Suppressor macrophage (primary cell): ENCODE results near the gene ZNRF4.

Experiments
- DNase-seq, 4 experiments: peaks; one replicate each; pipeline ENCODE4 v3.0.0-alpha.2; 2020 to 2022

The ZNRF4 gene

GRCh38 chr19:5443723-5444122 lies 11.5 kb upstream of the ZNRF4 start:
- no peak for DNase-seq

- DNase-seq: no peak
These were observed 10.8 kb upstream of the ZNRF4 start for GRCh38 chr19:5444431-5444830.

DNA sequence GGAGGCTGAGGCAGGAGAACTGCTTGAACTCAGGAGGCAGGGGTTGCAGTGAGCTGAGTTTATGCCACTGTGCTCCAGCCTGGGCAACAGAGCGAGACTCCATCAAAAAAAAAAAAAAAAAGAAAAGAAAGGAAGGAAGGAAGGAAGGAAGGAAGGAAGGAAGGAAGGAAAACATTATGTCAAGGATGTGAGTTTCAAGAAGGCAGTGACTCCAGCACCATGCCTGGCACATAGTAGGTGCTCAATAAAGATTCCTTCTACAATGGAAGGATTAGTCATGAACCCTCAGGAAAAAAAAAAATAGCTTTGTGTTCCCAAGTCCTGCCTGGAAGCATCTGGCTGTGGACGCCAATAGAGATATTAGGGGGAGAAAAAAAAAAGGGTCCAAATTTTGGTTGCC lies 10.1 kb upstream of the ZNRF4 start:
- no peak for DNase-seq

GRCh38 chr19:5445561-5446055 lies 9.6 kb upstream of the ZNRF4 start:
- DNase-seq: no peak

- DNase-seq: no peak
These were observed 7.4 kb upstream of the ZNRF4 start for GRCh38 chr19:5447700-5448311.

DNA sequence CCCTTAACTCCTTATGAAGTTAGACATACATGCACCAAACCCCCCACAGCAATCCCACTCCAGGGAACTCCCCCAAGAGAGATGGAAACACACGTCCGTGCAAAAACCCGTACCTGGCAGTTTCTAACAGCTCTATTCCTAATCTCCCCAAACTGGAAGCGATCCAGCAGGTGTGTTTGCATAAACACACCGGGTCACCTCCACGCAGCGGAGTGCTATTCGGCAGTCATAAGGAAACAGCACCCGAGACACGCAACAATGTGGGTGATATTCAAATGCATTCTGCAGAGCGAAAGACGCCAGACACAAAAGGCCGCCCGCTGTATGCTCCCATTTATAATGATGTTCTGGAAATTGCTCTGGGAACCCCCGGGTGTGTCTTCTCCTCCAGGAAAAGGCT lies 6.8 kb upstream of the ZNRF4 start:
- DNase-seq: no peak

GRCh38 chr19:5450482-5451126 lies 4.6 kb upstream of the ZNRF4 start:
- peak in 2 of 4 experiments; percentile 21 to 27 for DNase-seq

DNA sequence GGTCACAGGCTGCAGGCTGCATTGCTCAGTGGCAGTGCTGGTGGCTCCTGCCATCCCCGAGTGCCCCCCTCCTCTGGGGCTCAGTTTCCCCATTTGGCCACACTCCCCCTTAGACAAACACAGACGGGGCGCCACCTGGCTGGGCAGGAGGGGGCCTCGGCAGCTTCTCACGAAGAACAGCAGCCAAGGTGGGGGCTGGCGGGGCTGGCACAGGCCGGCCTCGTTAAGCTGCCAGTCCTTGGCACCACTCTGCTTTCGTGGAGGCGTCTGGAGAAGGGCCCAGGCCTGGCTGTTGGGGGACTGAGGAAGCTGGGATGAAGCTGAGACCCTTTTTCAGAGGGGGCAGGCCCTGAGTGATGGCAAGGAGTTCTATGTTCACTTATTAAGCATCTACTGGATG lies 3.7 kb upstream of the ZNRF4 start:
- DNase-seq: no peak

DNA sequence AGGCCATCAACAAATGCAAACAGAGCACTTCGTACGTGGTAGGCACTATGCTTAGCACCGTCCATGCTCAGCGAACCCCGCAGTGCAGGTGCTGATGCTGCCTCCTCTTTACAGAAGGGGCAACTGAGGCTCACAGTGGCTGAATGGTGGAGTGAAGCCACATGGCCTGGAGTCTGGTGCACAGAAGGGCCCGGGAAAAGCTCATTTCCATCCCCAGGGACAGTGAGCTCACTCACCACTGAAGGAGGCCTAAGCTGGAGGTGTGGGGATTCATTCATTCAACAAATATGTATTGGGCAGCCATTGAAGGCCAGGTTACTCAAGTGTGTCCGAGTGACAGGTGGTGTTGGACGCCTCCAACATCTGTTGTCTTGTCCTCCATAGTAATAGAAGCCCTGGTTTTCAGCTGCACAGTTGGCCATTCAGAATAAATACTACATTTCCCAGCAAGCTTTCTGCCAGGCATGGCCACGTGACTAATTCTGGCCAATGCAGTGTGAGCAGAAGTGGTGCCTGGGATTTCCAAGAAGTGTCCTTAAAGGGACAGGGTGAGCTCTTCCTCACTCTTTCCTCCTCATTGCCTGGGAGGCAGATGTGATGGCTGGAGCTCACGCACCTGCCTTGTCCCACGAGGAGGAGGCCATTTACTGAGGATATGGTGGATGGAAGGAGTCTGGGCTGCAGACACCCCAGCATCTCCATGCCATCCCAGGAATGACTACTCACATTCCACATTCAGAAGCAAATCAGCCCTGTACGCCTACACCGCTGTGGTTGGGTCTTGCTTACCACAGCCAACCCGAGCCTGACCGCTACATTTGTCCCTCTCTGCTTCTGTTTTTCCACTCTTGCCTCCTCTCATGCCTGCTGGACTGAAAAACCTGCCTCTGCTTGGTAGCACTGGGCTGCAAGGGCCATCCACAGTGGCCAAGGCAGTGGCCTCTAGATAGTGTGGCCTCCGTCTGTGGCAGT lies 2.3 kb upstream of the ZNRF4 start:
- peak in 1 of 4 experiments; percentile 6 for DNase-seq

DNA sequence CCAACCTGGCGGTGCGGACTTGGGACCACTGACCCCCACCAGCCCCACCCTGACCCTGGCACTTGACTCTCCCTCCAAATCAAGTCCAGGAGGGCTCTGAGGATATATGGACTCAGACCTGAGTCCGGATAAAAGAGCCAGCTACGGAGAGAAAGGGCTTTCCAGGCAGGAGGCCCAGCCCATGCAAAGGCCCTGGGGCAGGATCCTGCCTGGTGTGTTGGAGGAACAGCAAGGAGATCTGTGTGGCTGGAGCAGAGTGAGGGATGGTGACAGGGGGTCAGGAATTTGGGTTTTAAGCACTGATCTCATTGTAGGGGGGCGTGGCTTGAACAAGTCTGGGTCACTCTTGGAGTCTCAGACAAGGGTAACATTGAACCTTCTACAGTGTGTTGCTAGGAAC lies 474 bp upstream of the ZNRF4 start:
- DNase-seq: no peak

GRCh38 chr19:5456130-5456840 lies 1.1 kb downstream of the ZNRF4 start:
- DNase-seq: no peak

DNA sequence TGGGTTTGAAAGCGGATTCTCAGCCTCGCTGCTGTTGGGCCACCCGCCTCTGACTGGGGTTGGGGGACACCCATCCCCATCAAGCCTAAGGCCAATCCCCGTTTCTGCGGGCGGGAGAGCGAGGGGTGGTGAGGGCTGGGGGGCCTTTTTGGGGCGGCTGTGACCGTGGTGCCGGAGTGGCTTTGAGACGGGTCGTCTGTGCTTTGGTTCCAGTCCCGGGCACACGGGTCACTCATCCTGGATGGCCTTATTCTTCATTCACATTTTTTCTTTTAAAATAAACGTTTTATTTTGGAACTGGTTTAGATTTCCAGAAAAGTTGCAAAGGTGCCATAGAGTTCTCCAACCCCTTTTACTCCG lies 1.6 kb downstream of the ZNRF4 start:
- no peak for DNase-seq

DNA sequence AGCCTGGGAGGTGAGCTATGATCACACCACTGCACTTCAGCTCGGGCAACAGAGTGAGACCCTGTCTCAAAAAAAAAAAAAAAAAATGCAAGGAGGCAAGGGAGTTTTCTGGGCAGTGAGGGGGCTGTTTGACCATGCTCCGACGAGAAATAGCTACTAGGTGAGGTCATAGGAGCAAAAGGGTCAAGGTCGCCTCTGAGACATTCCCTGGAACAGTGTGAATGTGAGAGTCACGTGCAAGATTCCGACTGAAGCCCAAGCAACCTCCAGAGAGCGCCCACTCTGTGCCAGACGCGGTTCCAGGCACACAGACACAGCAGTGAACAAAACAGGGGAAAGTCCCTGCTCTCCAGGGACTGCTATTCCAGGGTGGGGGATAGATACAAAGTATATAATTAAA lies 2.5 kb downstream of the ZNRF4 start:
- no peak for DNase-seq

DNA sequence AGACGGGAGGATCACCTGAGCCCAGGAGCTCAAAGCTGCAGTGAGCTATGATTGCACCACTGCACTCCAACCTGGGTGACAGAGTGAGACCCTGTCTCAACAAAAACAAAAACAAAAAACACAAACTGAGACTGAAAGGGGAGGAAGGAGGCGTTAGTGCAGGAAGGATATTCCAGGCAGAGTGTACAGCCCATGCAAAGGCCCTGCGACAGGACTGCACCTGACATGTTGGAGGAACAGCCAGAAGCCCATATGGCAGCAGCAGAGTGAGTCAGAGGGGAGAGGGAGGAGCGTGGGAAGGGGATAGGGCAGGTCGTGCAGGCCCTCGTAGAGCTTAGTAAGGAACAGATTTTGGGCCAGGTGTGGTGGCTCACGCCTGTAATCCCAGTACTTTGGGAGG lies 3.2 kb downstream of the ZNRF4 start:
- DNase-seq: no peak

DNA sequence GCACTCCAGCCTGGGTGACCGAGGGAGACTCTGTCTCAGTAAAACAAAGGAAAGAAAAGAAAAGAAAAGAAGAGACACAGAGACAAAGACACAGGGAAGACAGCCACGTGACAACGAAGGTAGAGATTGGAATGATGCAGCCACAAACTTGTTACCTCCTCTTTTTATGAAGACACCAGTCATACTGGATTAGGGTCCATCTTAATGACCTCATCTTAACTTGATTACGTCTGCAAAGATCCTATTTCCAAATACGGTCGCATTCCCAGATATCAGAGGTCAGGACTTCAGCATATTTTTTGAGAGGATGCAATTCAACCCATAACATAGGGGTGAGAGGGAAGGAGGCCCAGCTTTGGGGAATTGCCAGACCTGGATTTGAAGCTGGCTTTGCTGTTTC lies 4.1 kb downstream of the ZNRF4 start:
- no peak for DNase-seq

DNA sequence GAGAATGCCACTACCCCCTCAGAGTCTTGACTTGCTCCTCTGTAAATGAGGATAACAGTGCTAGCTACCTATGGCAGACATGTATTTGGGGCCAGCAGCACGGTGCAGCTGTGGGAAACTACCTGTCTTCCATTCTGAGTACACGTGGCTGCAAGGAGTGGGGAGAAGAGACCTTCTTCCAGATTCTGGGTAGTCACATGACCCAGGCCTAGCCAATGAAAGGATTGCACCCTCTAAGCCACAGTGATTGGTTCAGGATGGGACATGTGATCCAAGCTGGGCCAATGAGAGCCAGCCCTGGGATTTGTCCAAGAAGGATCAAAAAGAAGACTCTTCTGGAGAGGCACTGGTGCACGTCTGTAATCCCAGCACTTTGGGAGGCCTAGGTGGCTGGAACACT lies 5.5 kb downstream of the ZNRF4 start:
- no peak for DNase-seq

GRCh38 chr19:5463959-5464358 lies 8.7 kb downstream of the ZNRF4 start:
- no peak for DNase-seq

- DNase-seq: no peak
These were observed 10.9 kb downstream of the ZNRF4 start for GRCh38 chr19:5466072-5466471.

GRCh38 chr19:5466814-5467291 lies 11.6 kb downstream of the ZNRF4 start:
- DNase-seq: no peak

DNA sequence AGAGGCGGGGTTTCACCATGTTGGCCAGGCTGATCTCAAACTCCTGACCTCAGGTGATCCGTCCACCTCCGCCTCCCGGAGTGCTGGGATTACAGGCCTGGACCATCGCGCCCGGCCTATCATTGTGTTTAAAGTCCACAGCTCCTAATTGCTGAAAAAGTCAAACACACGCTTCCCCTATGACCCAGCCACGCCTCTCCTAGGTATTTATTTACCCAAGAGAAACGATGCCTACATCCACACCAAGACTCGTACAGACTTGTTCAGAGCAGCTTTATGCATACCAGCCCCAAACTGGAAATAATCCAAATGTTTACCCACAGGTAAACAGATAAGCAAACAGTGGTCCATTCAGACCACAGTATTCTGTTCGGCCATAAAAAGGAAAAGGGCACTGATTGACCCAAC lies 15.1 kb downstream of the ZNRF4 start:
- no peak for DNase-seq

GRCh38 chr19:5472286-5472685 lies 17.1 kb downstream of the ZNRF4 start:
- DNase-seq: no peak

DNA sequence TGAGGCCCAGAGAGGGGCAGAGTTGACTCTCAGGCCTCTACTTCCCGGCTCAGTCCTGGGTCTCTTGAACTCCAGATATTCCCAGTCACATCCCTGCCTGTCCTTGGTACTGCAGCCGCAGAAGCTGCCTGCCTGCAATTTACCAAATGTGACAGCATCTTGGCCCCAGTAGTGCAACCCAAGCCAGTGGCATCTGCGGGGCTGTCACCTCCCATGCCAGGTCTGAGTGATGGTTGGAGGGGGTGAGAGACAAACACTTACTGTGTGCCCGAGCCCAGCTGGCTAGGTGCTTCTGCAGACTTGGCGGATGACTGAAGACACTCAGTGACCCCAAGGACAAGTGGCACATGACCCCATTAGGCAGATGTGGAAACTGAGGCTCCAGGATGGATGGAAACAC lies 18.4 kb downstream of the ZNRF4 start:
- no peak for DNase-seq
